Measurements from ENCODE around the gene VWF. TPM values are rescaled to one million over a fixed set of nuclear protein-coding genes. Genes with fewer than 3 reads are reported as not detected.

The VWF gene
- total and polyA plus RNA-seq, 9 donors = 47.8 to 98.6 (median 80.7) TPM

- Histone ChIP-seq H3K27me3 (ENCODE audit: control insufficient read depth, insufficient read depth, low read length) (peaks cover 2% of the 10 kb centered on the region), H3K4me1 (ENCODE audit: control insufficient read depth, insufficient read depth, low read length) (no peaks in the 10 kb centered on the region), H3K27ac (ENCODE audit: low read length) (no peak overlapping the region), H3K9me3 (replicated peaks; ENCODE audit: control insufficient read depth, low read depth, low read length) (no peaks in the 10 kb centered on the region), H3K36me3 (ENCODE audit: control insufficient read depth, insufficient read depth, low read length) (no peaks in the 10 kb centered on the region), H3K4me3 (ENCODE audit: low read length) (no peak overlapping the region)
- WGBS (ENCODE audit: insufficient coverage) = 6% methylated on average over 3 of the region's 12 CpGs
- DNase-seq = peak; percentile 75
Observed at GRCh38 chr12:6039894-6040601, 84.4 kb downstream of the VWF start.

GRCh38 chr12:6038160-6038559 lies 86.3 kb downstream of the VWF start:
- DNase-seq = peak; percentile 46
- no peaks in the 10 kb centered on the region for H3K9me3 ChIP-seq (replicated peaks; ENCODE audit: control insufficient read depth, low read depth, low read length)
- no peak overlapping the region for H3K4me3 ChIP-seq (ENCODE audit: low read length)
- H3K4me1 ChIP-seq (ENCODE audit: control insufficient read depth, insufficient read depth, low read length) = no peaks in the 10 kb centered on the region
- H3K27me3 ChIP-seq (ENCODE audit: control insufficient read depth, insufficient read depth, low read length) = peaks cover 2% of the 10 kb centered on the region
- H3K27ac ChIP-seq (ENCODE audit: low read length) = no peak overlapping the region
- 48% methylated on average over 6 of the region's 8 CpGs for WGBS (ENCODE audit: insufficient coverage)
- H3K36me3 ChIP-seq (ENCODE audit: control insufficient read depth, insufficient read depth, low read length) = no peaks in the 10 kb centered on the region

GRCh38 chr12:6037459-6037858 lies 87.0 kb downstream of the VWF start:
- Histone ChIP-seq H3K4me3 (ENCODE audit: low read length) (no peak overlapping the region), H3K36me3 (ENCODE audit: control insufficient read depth, insufficient read depth, low read length) (no peaks in the 10 kb centered on the region), H3K27me3 (ENCODE audit: control insufficient read depth, insufficient read depth, low read length) (peaks cover 2% of the 10 kb centered on the region), H3K27ac (ENCODE audit: low read length) (no peak overlapping the region), H3K9me3 (replicated peaks; ENCODE audit: control insufficient read depth, low read depth, low read length) (no peaks in the 10 kb centered on the region), H3K4me1 (ENCODE audit: control insufficient read depth, insufficient read depth, low read length) (no peaks in the 10 kb centered on the region)
- 93% methylated on average over 5 of the region's 9 CpGs for WGBS (ENCODE audit: insufficient coverage)
- DNase-seq = no peak

GRCh38 chr12:6036509-6036908 lies 88.0 kb downstream of the VWF start:
- DNase-seq = no peak
- H3K9me3 ChIP-seq (replicated peaks; ENCODE audit: control insufficient read depth, low read depth, low read length) = no peaks in the 10 kb centered on the region
- no peaks in the 10 kb centered on the region for H3K36me3 ChIP-seq (ENCODE audit: control insufficient read depth, insufficient read depth, low read length)
- no peak overlapping the region for H3K4me3 ChIP-seq (ENCODE audit: low read length)
- H3K27me3 ChIP-seq (ENCODE audit: control insufficient read depth, insufficient read depth, low read length) = peaks cover 2% of the 10 kb centered on the region
- H3K27ac ChIP-seq (ENCODE audit: low read length) = no peak overlapping the region
- 65% methylated on average over 2 of the region's 3 CpGs for WGBS (ENCODE audit: insufficient coverage)
- no peaks in the 10 kb centered on the region for H3K4me1 ChIP-seq (ENCODE audit: control insufficient read depth, insufficient read depth, low read length)

- WGBS (ENCODE audit: insufficient coverage) = 91% methylated on average over 5 of the region's 9 CpGs
- no peaks in the 10 kb centered on the region for H3K4me1 ChIP-seq (ENCODE audit: control insufficient read depth, insufficient read depth, low read length)
- no peak for DNase-seq
- no peaks in the 10 kb centered on the region for H3K9me3 ChIP-seq (replicated peaks; ENCODE audit: control insufficient read depth, low read depth, low read length)
- no peak overlapping the region for H3K4me3 ChIP-seq (ENCODE audit: low read length)
- H3K27ac ChIP-seq (ENCODE audit: low read length) = no peak overlapping the region
- H3K36me3 ChIP-seq (ENCODE audit: control insufficient read depth, insufficient read depth, low read length) = no peaks in the 10 kb centered on the region
- H3K27me3 ChIP-seq (ENCODE audit: control insufficient read depth, insufficient read depth, low read length) = no peaks in the 10 kb centered on the region
Observed at GRCh38 chr12:6034596-6034995, 89.9 kb downstream of the VWF start.

- Histone ChIP-seq H3K4me3 (ENCODE audit: low read length) (no peak overlapping the region), H3K4me1 (ENCODE audit: control insufficient read depth, insufficient read depth, low read length) (no peaks in the 10 kb centered on the region), H3K27me3 (ENCODE audit: control insufficient read depth, insufficient read depth, low read length) (peaks cover 2% of the 10 kb centered on the region), H3K36me3 (ENCODE audit: control insufficient read depth, insufficient read depth, low read length) (no peaks in the 10 kb centered on the region), H3K27ac (ENCODE audit: low read length) (no peak overlapping the region), H3K9me3 (replicated peaks; ENCODE audit: control insufficient read depth, low read depth, low read length) (peaks cover 2% of the 10 kb centered on the region)
- no peak for DNase-seq
- WGBS (ENCODE audit: insufficient coverage) = 74% methylated on average over 4 of the region's 8 CpGs
Observed at GRCh38 chr12:6033546-6033945, 90.9 kb downstream of the VWF start.

- Histone ChIP-seq H3K4me1 (ENCODE audit: control insufficient read depth, insufficient read depth, low read length) (no peaks in the 10 kb centered on the region), H3K27me3 (ENCODE audit: control insufficient read depth, insufficient read depth, low read length) (peaks cover 2% of the 10 kb centered on the region), H3K9me3 (replicated peaks; ENCODE audit: control insufficient read depth, low read depth, low read length) (peaks cover 2% of the 10 kb centered on the region), H3K27ac (ENCODE audit: low read length) (no peak overlapping the region), H3K4me3 (ENCODE audit: low read length) (no peak overlapping the region), H3K36me3 (ENCODE audit: control insufficient read depth, insufficient read depth, low read length) (no peaks in the 10 kb centered on the region)
- no peak for DNase-seq
- 97% methylated on average over 8 of the region's 8 CpGs for WGBS (ENCODE audit: insufficient coverage)
Observed at GRCh38 chr12:6032726-6033125, 91.7 kb downstream of the VWF start.

- Histone ChIP-seq H3K36me3 (ENCODE audit: control insufficient read depth, insufficient read depth, low read length) (no peaks in the 10 kb centered on the region), H3K27ac (ENCODE audit: low read length) (no peak overlapping the region), H3K9me3 (replicated peaks; ENCODE audit: control insufficient read depth, low read depth, low read length) (peaks cover 5% of the 10 kb centered on the region), H3K4me1 (ENCODE audit: control insufficient read depth, insufficient read depth, low read length) (no peaks in the 10 kb centered on the region), H3K27me3 (ENCODE audit: control insufficient read depth, insufficient read depth, low read length) (peaks cover 2% of the 10 kb centered on the region), H3K4me3 (ENCODE audit: low read length) (no peak overlapping the region)
- DNase-seq = no peak
- WGBS (ENCODE audit: insufficient coverage) = 73% methylated on average over 4 of the region's 8 CpGs
Observed at GRCh38 chr12:6031001-6031400, 93.5 kb downstream of the VWF start.

GRCh38 chr12:6030081-6030480 lies 94.4 kb downstream of the VWF start:
- peaks cover 5% of the 10 kb centered on the region for H3K9me3 ChIP-seq (replicated peaks; ENCODE audit: control insufficient read depth, low read depth, low read length)
- H3K4me3 ChIP-seq (ENCODE audit: low read length) = no peak overlapping the region
- H3K4me1 ChIP-seq (ENCODE audit: control insufficient read depth, insufficient read depth, low read length) = no peaks in the 10 kb centered on the region
- DNase-seq = no peak
- 77% methylated on average over 2 of the region's 3 CpGs for WGBS (ENCODE audit: insufficient coverage)
- no peak overlapping the region for H3K27ac ChIP-seq (ENCODE audit: low read length)
- no peaks in the 10 kb centered on the region for H3K36me3 ChIP-seq (ENCODE audit: control insufficient read depth, insufficient read depth, low read length)
- peaks cover 2% of the 10 kb centered on the region for H3K27me3 ChIP-seq (ENCODE audit: control insufficient read depth, insufficient read depth, low read length)

GRCh38 chr12:6029401-6029800 lies 95.1 kb downstream of the VWF start:
- 57% methylated on average over 2 of the region's 5 CpGs for WGBS (ENCODE audit: insufficient coverage)
- no peaks in the 10 kb centered on the region for H3K36me3 ChIP-seq (ENCODE audit: control insufficient read depth, insufficient read depth, low read length)

GRCh38 chr12:6026998-6027397 lies 97.5 kb downstream of the VWF start:
- WGBS (ENCODE audit: insufficient coverage) = 85% methylated on average over 6 of the region's 6 CpGs
- DNase-seq = no peak
- Histone ChIP-seq H3K9me3 (replicated peaks; ENCODE audit: control insufficient read depth, low read depth, low read length) (peaks cover 5% of the 10 kb centered on the region), H3K27me3 (ENCODE audit: control insufficient read depth, insufficient read depth, low read length) (peaks cover 2% of the 10 kb centered on the region), H3K36me3 (ENCODE audit: control insufficient read depth, insufficient read depth, low read length) (no peaks in the 10 kb centered on the region), H3K4me1 (ENCODE audit: control insufficient read depth, insufficient read depth, low read length) (no peaks in the 10 kb centered on the region), H3K27ac (ENCODE audit: low read length) (no peak overlapping the region), H3K4me3 (ENCODE audit: low read length) (no peak overlapping the region)

More at GRCh38 chr12:6029401-6029800, 95.1 kb downstream of the VWF start:
- no peak for DNase-seq
- Histone ChIP-seq H3K4me1 (ENCODE audit: control insufficient read depth, insufficient read depth, low read length) (no peaks in the 10 kb centered on the region), H3K4me3 (ENCODE audit: low read length) (no peak overlapping the region), H3K27ac (ENCODE audit: low read length) (no peak overlapping the region), H3K27me3 (ENCODE audit: control insufficient read depth, insufficient read depth, low read length) (peaks cover 2% of the 10 kb centered on the region), H3K9me3 (replicated peaks; ENCODE audit: control insufficient read depth, low read depth, low read length) (peaks cover 5% of the 10 kb centered on the region)

All from muscle of leg (tissue), 11 donors.